Endothelial cell of umbilical vein (primary cell): ENCODE data around the gene TSPO. TPM values are rescaled to one million over a fixed set of nuclear protein-coding genes. Genes with fewer than 3 reads are reported as not detected.

Experiments
- BruUV-seq: library from RNA; stranded (reverse); fragments of 400-500 nt; replicated peaks from 2 replicates; lab custom pipeline; 2021; lab: Mats Ljungman, UMichigan
- CTCF ChIA-PET: fragments of 300-600, 350-600 bp; sonication (Branson Sonifier 250); formaldehyde crosslinking; loops from one replicate; lab custom pipeline; 2021; ENCODE audit warnings: antibody characterized with exemption, inconsistent platforms; lab: Charles Lee
- POLR2A ChIA-PET: fragments of 300-600, 350-600 bp; sonication (Branson Sonifier 250); formaldehyde crosslinking; loops from one replicate; lab custom pipeline; 2021; ENCODE audit warnings: antibody characterized with exemption, inconsistent platforms; lab: Charles Lee
- DNase-seq: peaks from one replicate; pipeline ENCODE4 v3.0.0-alpha.2; 2011; ENCODE audit warnings: low read depth, low spot score
- FAIRE-seq: peaks from 2 replicates; lab custom pipeline; 2011; peaks lifted over from hg19 to GRCh38; lab: Jason Lieb, UNC
- H2AFZ ChIP-seq: 2 replicates; pipeline ENCODE4 v1.6.0; 2012; ENCODE audit warnings: low read depth, low read length, control low read depth, inconsistent platforms
- H3K27ac ChIP-seq: 2 replicates; pipeline ENCODE4 v1.5.1; 2011; ENCODE audit warnings: low read depth, mild to moderate bottlenecking, control low read depth, low read length, moderate library complexity; ENCODE audit not compliant: insufficient read depth
- H3K27me3 ChIP-seq, 2 experiments: 2 replicates each; pipeline versions ENCODE4 v1.6.0 to v1.6.1; 2011; ENCODE audit warnings: low read length in 2 of 2, mixed read lengths in 1 of 2; ENCODE audit not compliant: control insufficient read depth in 2 of 2, insufficient read depth in 2 of 2
- H3K36me3 ChIP-seq, 2 experiments: 2 replicates in 1 of 2; 3 replicates in 1 of 2; pipeline ENCODE4 v1.5.1; 2011; ENCODE audit warnings: low read length in 2 of 2, mild to moderate bottlenecking in 1 of 2, moderate library complexity in 1 of 2; ENCODE audit not compliant: control insufficient read depth in 2 of 2, insufficient read depth in 2 of 2; ENCODE audit errors: extremely low read depth in 1 of 2
- H3K4me1 ChIP-seq: 3 replicates; pipeline ENCODE4 v1.5.1; 2011; ENCODE audit warnings: mild to moderate bottlenecking, low read length; ENCODE audit not compliant: control insufficient read depth, insufficient read depth; ENCODE audit errors: extremely low read depth
- H3K4me2 ChIP-seq: 2 replicates; pipeline ENCODE4 v1.6.1; 2011; ENCODE audit warnings: low read length, control low read depth, mixed read lengths; ENCODE audit not compliant: insufficient read depth
- H3K4me3 ChIP-seq, 3 experiments: fragments of 200-600 bp in 1 of 3; sonication (generic), shearing (Covaris generic) in 1 of 3; replicated peaks in 1 of 3; 2 replicates each; pipeline ENCODE4 v1.5.1; 2011 to 2016; ENCODE audit warnings: control low read depth in 3 of 3, low read length in 3 of 3, mild to moderate bottlenecking in 2 of 3, inconsistent platforms in 1 of 3, low read depth in 1 of 3, moderate library complexity in 1 of 3; ENCODE audit not compliant: insufficient read depth in 1 of 3
- H3K79me2 ChIP-seq: 2 replicates; pipeline ENCODE4 v1.6.0; 2012; ENCODE audit warnings: low read length, inconsistent platforms; ENCODE audit not compliant: control insufficient read depth, insufficient read depth
- H3K9ac ChIP-seq: replicated peaks from 2 replicates; pipeline ENCODE3; 2011; ENCODE audit warnings: low read length, control low read depth; ENCODE audit not compliant: insufficient read depth; ENCODE audit errors: extremely low read depth
- H3K9me1 ChIP-seq: replicated peaks from 3 replicates; pipeline ENCODE4 v1.6.0; 2011; ENCODE audit warnings: mild to moderate bottlenecking, low read length; ENCODE audit not compliant: control insufficient read depth, insufficient read depth; ENCODE audit errors: extremely low read depth
- H3K9me3 ChIP-seq: replicated peaks from 2 replicates; pipeline ENCODE4 v1.5.1; 2012; ENCODE audit warnings: low read length, inconsistent platforms; ENCODE audit not compliant: control insufficient read depth, insufficient read depth
- H4K20me1 ChIP-seq: replicated peaks from 2 replicates; pipeline ENCODE3; 2011; ENCODE audit warnings: mild to moderate bottlenecking, low read length; ENCODE audit not compliant: control insufficient read depth, insufficient read depth; ENCODE audit errors: extremely low read depth
- EZH2 ChIP-seq: IDR thresholded peaks from 2 replicates; pipeline ENCODE4 v1.6.1; 2012; ENCODE audit warnings: borderline replicate concordance, low read depth, mild to moderate bottlenecking, moderate library complexity, low read length, inconsistent platforms; ENCODE audit not compliant: severe bottlenecking
- GATA2 ChIP-seq: IDR thresholded peaks from 2 replicates; pipeline ENCODE4 v1.7.0; 2011; ENCODE audit warnings: low read depth, mild to moderate bottlenecking, moderate library complexity, mixed read lengths, low read length; ENCODE audit not compliant: insufficient read length, insufficient read depth
- MYC ChIP-seq: IDR thresholded peaks from one replicate; pipeline ENCODE4 v1.6.1; 2011; ENCODE audit warnings: mild to moderate bottlenecking, low read depth, low read length
- POLR2AphosphoS5 ChIP-seq: IDR thresholded peaks from 2 replicates; pipeline ENCODE4 v1.6.1; 2012; ENCODE audit warnings: low read depth, mild to moderate bottlenecking, control low read depth, low read length, moderate library complexity; ENCODE audit not compliant: insufficient read depth
- dilution Hi-C: fragments of 300-500 bp; cut with MboI; formaldehyde crosslinking; loops from one replicate; pipeline ENCODE4 v1.15.0; 2019; ENCODE audit warnings: low sequenced_read_pairs; ENCODE audit not compliant: extremely low pct_ligation_motif_present
- intact Hi-C: fragments of 100-400 bp; cut with micrococcal nuclease; formaldehyde crosslinking; loops from one replicate; pipeline ENCODE4 v1.10.0; 2022
- polyA plus RNA-seq, 4 experiments: library from polyadenylated mRNA; depleted of rRNA in 3 of 4; stranded (reverse) in 3 of 4; unstranded in 1 of 4; fragments of >200 nt; gene quantifications; 2 replicates each; pipeline versions ENCODE4 v1.2.1 to v1.2.3, GENCODE V29; 2011 to 2012; ENCODE audit warnings: missing spikeins in 1 of 4
- total RNA-seq: library from RNA; stranded (reverse); gene quantifications from 2 replicates; pipeline ENCODE4 v1.2.3, GENCODE V29; 2021
- TF ChIP-seq, protein P1 (sequence below), 2 donors: IDR thresholded peaks; 1 replicate in 1 of 2; 2 replicates in 1 of 2; pipeline ENCODE4 v1.5.1; 2011; ENCODE audit warnings: low read length in 2 of 2, mild to moderate bottlenecking in 2 of 2, moderate library complexity in 2 of 2, control low read depth in 1 of 2, inconsistent platforms in 1 of 2, low read depth in 1 of 2; ENCODE audit not compliant: insufficient read depth in 1 of 2; ENCODE audit errors: extremely low read depth in 1 of 2
- TF ChIP-seq, protein P2 (sequence below): IDR thresholded peaks from 2 replicates; pipeline ENCODE4 v1.6.1; 2011; ENCODE audit not compliant: insufficient read depth, insufficient read length

TSPO gene
- total and polyA plus RNA-seq, 2 donors (not counting 3 experiments of a cell fraction or from before 2014, with no cell fraction given) = 328 to 720 TPM

DNA sequence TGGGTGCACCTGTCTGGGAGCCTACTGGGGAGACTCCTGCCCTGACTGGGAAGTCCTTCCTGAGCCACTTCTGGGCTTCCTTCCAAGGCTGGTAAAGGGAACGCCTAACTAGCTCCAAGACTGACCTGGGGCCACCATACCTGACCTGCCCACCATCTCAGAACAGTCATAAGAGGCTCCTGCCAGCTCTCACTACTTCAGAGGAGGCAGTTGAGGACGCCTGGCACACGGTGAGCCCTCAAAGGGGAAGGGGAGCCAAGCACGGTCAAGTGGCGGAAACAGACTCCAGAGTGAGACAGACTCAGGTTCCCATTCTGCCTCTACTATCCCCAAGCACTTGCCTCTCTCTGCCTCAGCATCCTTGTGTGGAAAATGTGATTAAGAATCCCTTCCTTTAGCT, 15.8 kb upstream of the TSPO start:
- dilution Hi-C loops (no loop called here), intact Hi-C loops (no loop called here)
- Histone ChIP-seq H3K4me2 (no peak overlapping the region), H4K20me1 (no peaks in the 10 kb centered on the region), H3K9me3 (no peaks in the 10 kb centered on the region), H3K9me1 (no peaks in the 10 kb centered on the region), H2AFZ (no peak overlapping the region), H3K36me3 (peaks cover 0 to 27% of the 10 kb centered on the region in 2 experiments), H3K4me3 (no peak overlapping the region), H3K4me1 (no peaks in the 10 kb centered on the region), H3K27me3 (no peaks in the 10 kb centered on the region), H3K9ac (no peak overlapping the region), H3K27ac (no peak overlapping the region), H3K79me2 (no peaks in the 10 kb centered on the region)
- POLR2A ChIA-PET = no interaction called here
- CTCF ChIA-PET = interaction anchor here (1.1 to 4.4 kb wide), 3 partner anchors 8 to 43 kb away, joined by 3 to 17 read pairs (median 5); partner anchors contain the start of gene BIK
- BruUV-seq = no TSS peak
- TF ChIP-seq, protein P1, sequence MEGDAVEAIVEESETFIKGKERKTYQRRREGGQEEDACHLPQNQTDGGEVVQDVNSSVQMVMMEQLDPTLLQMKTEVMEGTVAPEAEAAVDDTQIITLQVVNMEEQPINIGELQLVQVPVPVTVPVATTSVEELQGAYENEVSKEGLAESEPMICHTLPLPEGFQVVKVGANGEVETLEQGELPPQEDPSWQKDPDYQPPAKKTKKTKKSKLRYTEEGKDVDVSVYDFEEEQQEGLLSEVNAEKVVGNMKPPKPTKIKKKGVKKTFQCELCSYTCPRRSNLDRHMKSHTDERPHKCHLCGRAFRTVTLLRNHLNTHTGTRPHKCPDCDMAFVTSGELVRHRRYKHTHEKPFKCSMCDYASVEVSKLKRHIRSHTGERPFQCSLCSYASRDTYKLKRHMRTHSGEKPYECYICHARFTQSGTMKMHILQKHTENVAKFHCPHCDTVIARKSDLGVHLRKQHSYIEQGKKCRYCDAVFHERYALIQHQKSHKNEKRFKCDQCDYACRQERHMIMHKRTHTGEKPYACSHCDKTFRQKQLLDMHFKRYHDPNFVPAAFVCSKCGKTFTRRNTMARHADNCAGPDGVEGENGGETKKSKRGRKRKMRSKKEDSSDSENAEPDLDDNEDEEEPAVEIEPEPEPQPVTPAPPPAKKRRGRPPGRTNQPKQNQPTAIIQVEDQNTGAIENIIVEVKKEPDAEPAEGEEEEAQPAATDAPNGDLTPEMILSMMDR (IDR thresholded peaks at IDR 0.05; ENCODE audit: extremely low read depth in 1 of 2, insufficient read depth in 1 of 2, low read depth in 1 of 2, low read length in 2 of 2) = no peak
- no peak for TF ChIP-seq EZH2
- TF ChIP-seq, protein P2, sequence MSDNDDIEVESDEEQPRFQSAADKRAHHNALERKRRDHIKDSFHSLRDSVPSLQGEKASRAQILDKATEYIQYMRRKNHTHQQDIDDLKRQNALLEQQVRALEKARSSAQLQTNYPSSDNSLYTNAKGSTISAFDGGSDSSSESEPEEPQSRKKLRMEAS = no peak
- TF ChIP-seq MYC = no peak
- TF ChIP-seq POLR2AphosphoS5 = no peak
- TF ChIP-seq GATA2 = no peak
- DNase-seq (no peak), FAIRE-seq (no peak)
